ENCODE measurements around the gene CLRN2.
"Not testable (repeated sequence)": the region's sequence is repeated elsewhere in the genome, so short reads cannot be mapped to it uniquely, and the experiment has no call there.

CLRN2 gene

DNA sequence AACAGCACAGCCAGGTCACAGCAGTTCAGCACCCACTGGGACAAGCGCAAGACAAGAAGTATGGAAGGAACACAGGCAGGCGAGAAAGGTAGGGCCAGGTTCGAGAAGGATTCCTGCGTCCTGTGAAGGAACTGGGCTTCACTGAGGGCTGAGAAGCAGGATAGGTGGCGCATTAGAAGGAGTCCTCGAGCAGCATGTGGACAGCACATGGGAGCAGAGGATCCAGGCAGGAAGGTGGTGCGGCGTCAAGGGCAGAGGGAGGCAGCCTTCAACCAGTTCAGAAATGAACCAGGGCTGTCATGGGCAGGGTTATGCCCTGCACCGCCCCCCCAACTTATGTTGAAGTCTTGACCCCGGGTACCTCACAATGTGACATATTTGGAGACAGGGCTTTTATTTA is 31.3 kb downstream of the CLRN2 start:
- DNase-seq, result no peak

- DNase-seq, result no peak
Observed at GRCh38 chr4:17546678-17547077, 31.7 kb downstream of the CLRN2 start.

GRCh38 chr4:17550549-17550948 is 35.6 kb downstream of the CLRN2 start:
- no peak for DNase-seq

GRCh38 chr4:17552427-17552826 is 37.5 kb downstream of the CLRN2 start:
- DNase-seq, result no peak

DNA sequence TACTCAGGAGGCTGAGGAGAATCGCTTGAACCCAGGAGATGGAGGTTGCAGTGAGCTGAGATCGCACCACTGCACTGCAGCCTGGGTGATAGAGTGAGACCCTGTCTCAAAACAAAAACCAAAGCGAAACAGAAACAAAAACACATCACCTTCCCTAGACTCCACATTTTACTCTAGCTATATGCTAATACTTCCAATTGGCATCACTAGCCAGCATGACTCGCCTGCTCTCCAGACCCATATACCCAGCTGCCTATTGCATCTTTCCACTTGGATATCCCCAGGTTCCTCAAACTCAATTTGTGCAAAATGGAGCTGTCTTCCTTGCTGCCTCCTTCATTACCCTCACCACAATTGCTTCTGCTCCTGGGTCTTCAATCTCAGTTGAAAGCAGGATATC is 39.6 kb downstream of the CLRN2 start:
- DNase-seq, result no peak

GRCh38 chr4:17556498-17556897 is 41.5 kb downstream of the CLRN2 start:
- DNase-seq, result no peak

- DNase-seq, result no peak
Observed at GRCh38 chr4:17557880-17558279, 42.9 kb downstream of the CLRN2 start.

DNA sequence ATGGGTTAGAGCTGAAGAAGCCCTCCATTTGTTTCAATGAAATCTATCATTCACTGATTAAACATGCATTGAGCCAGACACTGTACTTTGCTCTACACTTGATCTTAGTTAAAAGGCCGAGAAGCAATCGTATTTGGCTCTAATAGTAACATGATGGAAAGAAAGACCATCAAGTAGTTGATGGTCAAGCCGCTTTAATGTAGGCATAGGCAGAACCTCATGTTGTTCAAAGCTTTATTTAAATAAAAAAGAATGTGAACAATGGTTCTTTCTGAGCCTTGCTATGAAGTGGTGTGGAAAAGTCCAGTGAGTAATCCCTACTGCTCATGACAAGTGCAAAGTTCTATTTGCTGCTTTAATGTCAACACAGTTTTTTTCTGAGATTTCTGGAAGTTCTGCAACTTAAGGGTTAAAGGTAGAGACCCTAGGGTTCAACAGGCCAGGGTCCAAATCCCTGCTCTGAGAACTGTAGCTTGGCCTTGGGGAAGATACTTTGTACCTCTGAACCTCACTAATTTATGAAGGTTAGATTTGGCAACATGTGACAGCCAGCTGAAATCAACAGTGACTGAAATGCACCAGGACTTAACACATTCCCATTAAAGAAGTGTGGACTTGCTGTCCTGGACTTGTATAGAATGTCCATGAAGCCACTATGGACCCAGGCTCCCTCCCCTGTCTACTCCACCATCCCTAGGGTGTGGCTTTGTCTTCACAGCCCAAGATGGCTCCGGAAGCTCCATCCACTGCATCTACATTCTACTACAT is 44.2 kb downstream of the CLRN2 start:
- no peak for DNase-seq

- no peak for DNase-seq
Observed at GRCh38 chr4:17559709-17560048, 44.7 kb downstream of the CLRN2 start.

GRCh38 chr4:17560065-17560673 is 45.2 kb downstream of the CLRN2 start:
- DNase-seq, result no peak

DNA sequence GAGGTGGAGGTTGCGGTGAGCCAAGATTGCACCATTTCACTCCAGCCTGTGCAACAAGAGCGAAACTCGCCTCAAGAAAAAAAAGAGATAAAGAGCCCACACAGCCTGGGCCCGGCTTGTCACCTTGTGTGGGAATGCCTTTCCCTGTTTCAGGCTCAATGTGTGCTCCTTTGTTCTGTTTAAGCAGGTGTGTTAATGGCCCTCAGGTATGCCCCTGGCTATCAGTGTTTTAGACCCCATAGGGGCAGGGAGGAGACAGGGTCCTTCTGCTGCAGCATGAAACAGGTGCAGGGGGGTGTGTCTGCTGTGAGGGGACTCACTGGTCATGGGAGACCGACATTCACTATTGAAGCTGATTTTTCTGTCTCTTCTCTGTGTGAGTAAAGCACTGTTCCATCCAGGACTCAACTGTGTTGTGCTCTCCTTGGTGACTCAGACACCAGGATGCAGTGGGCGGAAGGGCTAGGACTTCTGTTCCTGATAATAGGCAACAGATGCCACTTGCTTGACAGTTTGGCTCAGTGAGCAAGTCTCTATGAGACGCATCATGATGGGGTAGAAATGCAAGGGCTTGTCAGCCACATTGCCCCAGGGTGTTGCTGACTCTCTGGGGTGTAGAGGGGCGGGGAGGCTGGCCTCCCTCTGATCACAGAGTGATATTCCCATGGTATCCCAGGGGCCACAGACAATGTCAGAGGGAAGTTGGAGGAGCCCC is 46.4 kb downstream of the CLRN2 start:
- no peak for DNase-seq

- no peak for DNase-seq
Observed at GRCh38 chr4:17562157-17562556, 47.2 kb downstream of the CLRN2 start.

DNA sequence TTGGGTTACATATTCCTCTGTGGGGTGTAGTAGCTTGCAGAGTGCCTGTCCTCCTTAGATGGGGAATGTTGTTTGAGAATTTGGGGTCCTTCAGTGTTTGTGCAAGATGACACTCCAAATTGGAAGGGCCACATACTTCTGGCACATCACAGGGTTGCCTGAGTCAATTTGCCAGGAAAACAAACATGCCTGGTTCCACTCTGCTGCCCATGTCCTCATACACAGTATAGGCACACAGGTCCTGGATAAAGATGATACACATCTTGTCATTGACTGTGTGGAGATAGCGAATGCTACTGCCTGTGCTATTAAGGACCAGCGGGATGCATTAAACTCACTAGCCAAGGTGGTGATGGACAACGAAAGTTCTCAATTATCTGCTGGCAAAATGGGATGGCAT is 50.9 kb downstream of the CLRN2 start:
- DNase-seq, result no peak

DNA sequence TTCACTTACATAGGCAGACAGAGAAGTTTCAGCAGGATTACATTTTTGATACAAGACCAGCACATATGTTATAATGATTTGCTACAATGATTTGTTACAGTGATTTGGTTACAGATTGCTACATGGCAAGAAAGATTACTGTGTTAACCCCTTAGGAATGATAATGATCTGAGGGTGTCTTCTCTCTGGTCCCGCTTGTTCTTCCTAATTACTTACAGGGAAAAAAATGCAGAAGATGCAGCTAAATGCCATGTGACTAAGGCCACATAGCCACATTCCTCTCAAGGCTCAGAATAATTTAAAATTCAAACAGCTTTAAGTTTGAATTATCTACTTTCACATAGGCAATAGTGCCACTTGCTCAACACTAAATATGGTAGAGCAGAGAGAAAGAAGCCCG is 52.3 kb downstream of the CLRN2 start:
- DNase-seq, result no peak

DNA sequence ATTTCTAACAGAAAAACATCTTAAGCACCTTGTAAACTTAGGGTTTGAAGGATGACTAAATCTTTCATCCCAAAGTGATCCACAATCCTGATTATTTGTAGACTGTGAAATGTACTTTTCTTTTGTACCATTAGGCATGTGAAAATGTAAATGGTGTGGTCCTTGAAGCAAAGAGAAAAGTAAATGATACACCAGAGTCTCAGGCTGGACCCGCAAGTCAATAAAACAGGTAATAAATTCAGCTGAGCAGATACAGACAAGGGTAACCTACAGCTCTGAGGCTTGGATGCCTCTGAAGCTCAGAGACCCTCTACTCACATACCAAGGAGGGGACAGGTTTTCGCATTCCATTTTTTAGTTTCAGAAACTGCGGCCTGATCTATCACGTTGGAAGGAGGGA is 59.2 kb downstream of the CLRN2 start:
- no peak for DNase-seq

GRCh38 chr4:17575177-17575576 is 60.2 kb downstream of the CLRN2 start:
- DNase-seq, result not testable (repeated sequence)
